Heart left ventricle (tissue), 16 donors: ENCODE results near the gene NEDD9. TPM values are rescaled to one million over a fixed set of nuclear protein-coding genes. Genes with fewer than 3 reads are reported as not detected.

Experiments used
- ATAC-seq, 4 donors: fragments of 200-7000 bp; cut with Tn5 transposase; one replicate each; pipeline ENCODE4 v1.9.1; 2020 to 2022; ENCODE audit warnings: moderate library complexity in 4 of 4, mild to moderate bottlenecking in 3 of 4, moderate number of reproducible peaks in 1 of 4
- DNase-seq, 5 donors: peaks; one replicate each; pipeline ENCODE4 v3.0.0-alpha.2; 2020
- H3K27ac ChIP-seq, 12 donors: fragments of 200-600 bp; sonication (generic) in 4 of 12; one replicate each; pipeline versions ENCODE4 v1.5.0 to v1.8.0; 2016 to 2022; ENCODE audit warnings: mild to moderate bottlenecking in 2 of 12
- H3K27me3 ChIP-seq, 9 donors: fragments of 200-600 bp; sonication (generic) in 2 of 9; one replicate each; pipeline versions ENCODE4 v1.5.1 to v1.8.0; 2016 to 2022; ENCODE audit warnings: mild to moderate bottlenecking in 3 of 9
- H3K36me3 ChIP-seq, 9 donors: fragments of 200-600 bp; sonication (generic) in 2 of 9; one replicate each; pipeline versions ENCODE4 v1.5.0 to v1.8.0; 2018 to 2022; ENCODE audit warnings: mild to moderate bottlenecking in 2 of 9
- H3K4me1 ChIP-seq, 12 donors: fragments of 200-600 bp; sonication (generic) in 4 of 12; one replicate each; pipeline versions ENCODE4 v1.5.0 to v1.8.0; 2016 to 2022; ENCODE audit warnings: mild to moderate bottlenecking in 3 of 12
- H3K4me3 ChIP-seq, 12 donors: fragments of 200-600 bp; sonication (generic) in 4 of 12; one replicate each; pipeline versions ENCODE4 v1.5.0 to v1.8.0; 2017 to 2022; ENCODE audit warnings: mild to moderate bottlenecking in 9 of 12, moderate library complexity in 4 of 12
- H3K9me3 ChIP-seq, 12 donors: fragments of 200-600 bp; sonication (generic) in 4 of 12; one replicate each; pipeline versions ENCODE4 v1.5.0 to v1.8.0; 2016 to 2022; ENCODE audit warnings: mild to moderate bottlenecking in 1 of 12
- CTCF ChIP-seq, 12 donors: fragments of 200-600 bp; sonication (generic) in 4 of 12; IDR thresholded peaks; one replicate each; pipeline versions ENCODE4 v1.5.0 to v1.8.0; 2018 to 2022; ENCODE audit warnings: antibody characterized with exemption in 12 of 12, mild to moderate bottlenecking in 5 of 12
- POLR2A ChIP-seq, 2 donors: fragments of 450-650 bp; IDR thresholded peaks; one replicate each; pipeline ENCODE4 v1.6.1; 2017; ENCODE audit warnings: antibody characterized with exemption in 2 of 2, mild to moderate bottlenecking in 2 of 2, moderate library complexity in 2 of 2
- WGBS, 4 donors: extraction: QIAGEN DNeasy Blood & Tissue Kit in 2 of 4; methylation state at CpG; one replicate each; pipeline versions ENCODE4 v1.1.5 to v1.1.7; 2013 to 2018; 5-methylcytosine and 5-hydroxymethylcytosine counted together
- intact Hi-C, 10 donors: fragments of 100-400 bp; cut with DNase I; formaldehyde crosslinking; loops; one replicate each; pipeline versions ENCODE4 v1.11.1 to v1.14.2; 2022
- polyA plus RNA-seq, 2 donors: library from polyadenylated mRNA; stranded (reverse); fragments of 200-250 nt; gene quantifications; one replicate each; pipeline ENCODE4 v1.2.3, GENCODE V29; 2013
- total RNA-seq, 9 donors: library from RNA; depleted of rRNA in 2 of 9; stranded (reverse); fragments of >200 nt in 2 of 9; fragmentation: NEBNext Ultra II Directional in 3 of 9; extraction: Animal tissue kit (Norgen Biotek cat#: 25700) in 3 of 9; gene quantifications; one replicate each; pipeline versions ENCODE4 v1.1.0 to v1.2.4, GENCODE V29; 2016 to 2023
- donor health status: ischemic (EF 13 %, LVEDD 7.1; RV severe dilation, severe dysfunction).
- donor health status: healthy with polysubstance abuse.
- donor health status: DM: no; HTN: yes; CAD: no.
- donor health status: DM: no; HTN: no; CAD: no.
- donor health status: ischemic (EF 25% LVEDD 6.9; RV normal size, moderate dysfunction).
- donor health status: ischemic (EF 25% LVEDD 5.7; RV mildly dilated, moderate dysfunction).
- donor health status: healthy.
- donor health status: DM: yes; HTN: yes; CAD: no.
- donor health status: ischemic (EF 35%, LVEDD 5.7; RV mildly dilated, moderate dysfunction).
- donor health status: nonischemic (EF 11% LVEDD 7.7; RV severe dilation, severe dysfunction).
- donor health status: DM: yes; HTN: yes; CAD: no.
- donor health status: PGD.
- donor health status: ischemic (EF 29% LVEDD 5.4; RV normal size, mild dysfunction).
- donor health status: nonischemic (EF 23%, LVEDD 6.1; RV moderate dilation, normal function).

Gene NEDD9
- total and polyA plus RNA-seq, 11 donors, result 10.2 to 55.7 (median 20.9) TPM

DNA sequence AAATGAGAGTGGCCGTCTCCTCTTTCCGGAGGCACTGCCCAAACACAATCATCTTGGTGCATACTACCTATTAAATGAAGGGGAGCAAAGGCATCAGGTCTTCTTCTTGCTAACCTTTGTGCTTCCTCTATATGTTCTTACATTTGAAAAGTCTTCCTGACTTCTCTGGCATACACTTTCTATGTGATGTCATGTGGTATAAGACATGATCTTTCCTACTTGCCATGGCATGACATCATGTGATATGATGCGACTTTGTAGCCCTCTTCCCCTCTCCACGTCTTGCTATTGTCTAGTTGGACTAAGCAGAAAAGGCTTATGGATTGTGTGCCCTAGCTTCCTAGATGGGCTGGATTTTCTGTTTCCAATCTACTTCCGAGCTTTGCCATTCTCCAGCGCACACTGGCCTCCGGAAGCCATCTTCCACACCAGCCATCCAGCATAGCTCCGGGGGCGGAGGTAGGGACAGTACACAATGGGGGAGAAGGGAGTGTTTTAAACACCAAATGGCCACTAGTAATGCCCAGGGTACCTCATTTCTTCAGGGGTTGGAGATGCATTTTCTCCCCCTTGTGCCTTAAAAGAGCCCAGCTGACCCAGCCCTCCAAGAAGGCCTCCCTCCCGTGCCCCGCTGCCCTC, 8.8 kb upstream of the NEDD9 start:
- no peaks in the 10 kb centered on the region for H3K27me3 ChIP-seq
- no peak overlapping the region for H3K27ac ChIP-seq
- no peak overlapping the region for H3K4me3 ChIP-seq
- 90 to 97% (median 94%) methylated on average over 9 to 11 of the region's 11 CpGs for WGBS, 4 donors
- H3K36me3 ChIP-seq, result no peaks in the 10 kb centered on the region
- peaks cover 0 to 20% (median 4%) of the 10 kb centered on the region in 12 donors for H3K4me1 ChIP-seq
- intact Hi-C loops, result loop anchor here in 5 of 10 donors (2.0 to 10.0 kb wide), 4 partner anchors 246 to 256 kb away; no protein-coding TSS in a partner anchor
- peak in 1 of 4 donors; percentile 28 for ATAC-seq
- DNase-seq, result no peak
- TF ChIP-seq CTCF (IDR thresholded peaks at IDR 0.05), result no peak
- no peak for TF ChIP-seq POLR2A (IDR thresholded peaks at IDR 0.05)
- no peaks in the 10 kb centered on the region for H3K9me3 ChIP-seq

DNA sequence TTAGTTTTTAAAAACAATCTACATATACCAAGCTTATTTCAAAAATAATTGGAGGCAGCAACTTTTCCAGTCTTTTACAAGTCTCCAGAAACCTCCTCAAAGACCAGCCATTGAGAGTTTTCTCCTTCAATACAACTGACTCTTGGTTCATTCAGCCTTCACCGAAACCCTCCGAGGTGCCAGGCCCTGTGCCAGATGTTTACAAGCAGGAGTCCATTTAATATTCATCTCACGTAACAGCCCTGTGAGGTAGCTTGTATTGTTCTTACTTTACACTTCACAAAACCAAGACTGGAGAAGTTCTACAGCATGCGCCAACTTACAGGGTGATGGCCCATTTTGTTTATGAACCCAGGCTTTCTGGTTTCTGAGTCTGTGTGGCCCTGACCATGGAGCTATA, 5.5 kb upstream of the NEDD9 start:
- H3K36me3 ChIP-seq, result no peaks in the 10 kb centered on the region
- H3K9me3 ChIP-seq, result no peaks in the 10 kb centered on the region
- no peaks in the 10 kb centered on the region for H3K27me3 ChIP-seq
- intact Hi-C loops, result loop anchor here in 4 of 10 donors (2.0 to 10.0 kb wide), 5 partner anchors 29 to 257 kb away; no protein-coding TSS in a partner anchor
- no peak for ATAC-seq
- DNase-seq, result no peak
- no peak overlapping the region for H3K27ac ChIP-seq
- no peak overlapping the region for H3K4me3 ChIP-seq
- TF ChIP-seq POLR2A (IDR thresholded peaks at IDR 0.05) (no peak), CTCF (IDR thresholded peaks at IDR 0.05) (no peak)
- WGBS, 4 donors, result 94 to 97% (median 96%) methylated on average over 4 of the region's 4 CpGs
- H3K4me1 ChIP-seq, result peaks cover 0 to 26% (median 12%) of the 10 kb centered on the region in 12 donors

DNA sequence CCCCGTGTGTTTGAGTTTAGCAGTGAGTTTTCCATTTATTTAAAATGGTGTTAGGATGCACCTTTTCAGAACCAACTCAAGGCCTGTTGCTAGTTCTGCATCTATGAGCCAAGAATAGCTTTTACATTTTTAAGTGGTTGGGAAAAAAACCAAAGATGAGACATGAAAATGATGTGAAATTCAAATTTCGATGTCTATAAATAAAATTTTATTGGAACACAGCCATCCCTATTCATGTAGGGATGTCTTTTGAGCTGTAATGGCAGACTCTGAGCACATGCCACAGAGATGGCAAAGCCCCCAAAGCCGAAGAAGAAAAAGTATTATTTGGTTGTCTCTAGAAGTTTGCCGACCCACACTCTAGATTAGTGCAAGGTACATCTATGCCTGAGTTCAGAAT, 5.0 kb upstream of the NEDD9 start:
- intact Hi-C loops, result loop anchor here in 4 of 10 donors (2.0 to 10.0 kb wide), 5 partner anchors 29 to 257 kb away; no protein-coding TSS in a partner anchor
- Histone ChIP-seq H3K4me3 (no peak overlapping the region), H3K27ac (no peak overlapping the region), H3K27me3 (no peaks in the 10 kb centered on the region), H3K9me3 (no peaks in the 10 kb centered on the region), H3K4me1 (peaks cover 0 to 26% (median 12%) of the 10 kb centered on the region in 12 donors), H3K36me3 (no peaks in the 10 kb centered on the region)
- ATAC-seq, result no peak
- WGBS, 4 donors, result 91 to 97% (median 94%) methylated on average over 4 of the region's 4 CpGs
- DNase-seq, result no peak
- TF ChIP-seq CTCF (IDR thresholded peaks at IDR 0.05), result no peak
- no peak for TF ChIP-seq POLR2A (IDR thresholded peaks at IDR 0.05)

DNA sequence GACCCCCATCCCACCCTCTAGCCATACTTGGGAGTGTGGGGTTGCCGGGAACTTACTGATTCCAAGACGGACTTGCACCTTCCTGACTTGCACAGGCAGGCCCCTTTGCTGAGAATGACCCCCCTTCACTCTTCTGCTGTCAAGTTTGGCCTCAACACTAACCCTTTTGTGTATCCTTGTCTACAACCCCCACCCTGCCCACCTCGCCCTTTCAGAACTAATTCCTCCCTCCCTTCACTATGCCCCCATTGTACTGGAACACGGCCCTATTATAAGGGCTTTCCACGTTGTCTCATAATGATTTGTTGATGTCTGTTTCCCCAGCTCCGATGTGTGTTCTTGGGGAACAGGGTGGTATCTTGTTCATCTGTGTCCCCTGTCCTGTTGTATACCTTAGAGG, 4.4 kb upstream of the NEDD9 start:
- no peak for ATAC-seq
- Histone ChIP-seq H3K36me3 (no peaks in the 10 kb centered on the region), H3K27ac (no peak overlapping the region), H3K4me1 (peaks cover 0 to 26% (median 10%) of the 10 kb centered on the region in 12 donors), H3K9me3 (no peaks in the 10 kb centered on the region), H3K27me3 (no peaks in the 10 kb centered on the region), H3K4me3 (no peak overlapping the region)
- no peak for DNase-seq
- TF ChIP-seq POLR2A (IDR thresholded peaks at IDR 0.05) (no peak), CTCF (IDR thresholded peaks at IDR 0.05) (no peak)
- intact Hi-C loops, result loop anchor here in 4 of 10 donors (2.0 to 10.0 kb wide), 5 partner anchors 30 to 258 kb away; no protein-coding TSS in a partner anchor
- 91 to 98% (median 96%) methylated on average over 6 of the region's 6 CpGs for WGBS, 4 donors
